GM23338 (cell line): ENCODE measurements around the gene BMF. TPM values are rescaled to one million over a fixed set of nuclear protein-coding genes. Genes with fewer than 3 reads are reported as not detected.

ENCODE experiments used
- ATAC-seq: fragments of 200-7000 bp; cut with Tn5 transposase; 3 replicates; pipeline ENCODE4 v1.9.1; 2020
- DNase-seq: peaks from one replicate; pipeline ENCODE4 v3.0.0-alpha.2; 2015; ENCODE audit warnings: low spot score
- H2AFZ ChIP-seq: fragments of 200-600 bp; sonication (generic); 2 replicates; pipeline ENCODE4 v1.8.0; 2016; ENCODE audit warnings: antibody characterized with exemption, mild to moderate bottlenecking, moderate library complexity
- H3F3A ChIP-seq: fragments of 200-600 bp; sonication (generic); replicated peaks from 2 replicates; pipeline ENCODE4 v1.8.0; 2017; ENCODE audit warnings: antibody characterized with exemption, mixed run types, low read depth
- H3K27ac ChIP-seq: fragments of 200-600 bp; sonication (generic); 2 replicates; pipeline ENCODE4 v1.6.1; 2016; ENCODE audit warnings: low read depth
- H3K27me3 ChIP-seq: fragments of 200-600 bp; sonication (generic); 2 replicates; pipeline ENCODE4 v1.8.0; 2016; ENCODE audit warnings: mild to moderate bottlenecking, mixed run types, moderate library complexity; ENCODE audit not compliant: insufficient read depth
- H3K36me3 ChIP-seq: fragments of 200-600 bp; sonication (generic); 2 replicates; pipeline ENCODE4 v1.8.0; 2016; ENCODE audit warnings: mild to moderate bottlenecking; ENCODE audit not compliant: insufficient read depth
- H3K4me1 ChIP-seq: fragments of 200-600 bp; sonication (generic); 2 replicates; pipeline ENCODE4 v1.8.0; 2016; ENCODE audit warnings: mild to moderate bottlenecking, moderate library complexity; ENCODE audit not compliant: insufficient read depth
- H3K4me2 ChIP-seq: fragments of 200-600 bp; sonication (generic); 2 replicates; pipeline ENCODE4 v1.7.1; 2017; ENCODE audit warnings: mixed run types
- H3K4me3 ChIP-seq: fragments of 200-600 bp; sonication (generic); 2 replicates; pipeline ENCODE4 v1.6.1; 2016; ENCODE audit warnings: mixed run types
- H3K79me2 ChIP-seq: fragments of 200-600 bp; sonication (generic); replicated peaks from 2 replicates; pipeline ENCODE4 v1.8.0; 2017; ENCODE audit warnings: mild to moderate bottlenecking; ENCODE audit not compliant: insufficient read depth
- H3K9me2 ChIP-seq: fragments of 200-600 bp; sonication (generic); 2 replicates; pipeline ENCODE4 v1.8.0; 2017; ENCODE audit not compliant: insufficient read depth
- H4K20me1 ChIP-seq: fragments of 200-600 bp; sonication (generic); replicated peaks from 2 replicates; pipeline ENCODE4 v1.8.0; 2017; ENCODE audit warnings: mild to moderate bottlenecking; ENCODE audit not compliant: insufficient read depth
- H3K27ac Mint-ChIP-seq: 2 replicates; pipeline ENCODE4 v1.8.0; 2020; ENCODE audit warnings: inconsistent platforms, mild to moderate bottlenecking, moderate library complexity, mixed read lengths
- H3K27me3 Mint-ChIP-seq: 3 replicates; pipeline ENCODE4 v1.8.0; 2022; ENCODE audit warnings: low read depth, mild to moderate bottlenecking, moderate library complexity, mixed read lengths, inconsistent platforms; ENCODE audit not compliant: insufficient read depth, poor library complexity
- H3K36me3 Mint-ChIP-seq: 3 replicates; pipeline ENCODE4 v1.8.0; 2021; ENCODE audit warnings: low read depth, mild to moderate bottlenecking, inconsistent platforms, moderate library complexity, mixed read lengths
- H3K4me1 Mint-ChIP-seq: 3 replicates; pipeline ENCODE4 v1.8.0; 2020; ENCODE audit warnings: mild to moderate bottlenecking, inconsistent platforms, mixed read lengths
- H3K4me3 Mint-ChIP-seq: 3 replicates; pipeline ENCODE4 v1.8.0; 2021; ENCODE audit warnings: moderate library complexity, mild to moderate bottlenecking, inconsistent platforms, mixed read lengths
- H3K9me3 Mint-ChIP-seq: 3 replicates; pipeline ENCODE4 v1.8.0; 2020; ENCODE audit warnings: moderate library complexity, mild to moderate bottlenecking, inconsistent platforms, mixed read lengths
- CTCF ChIP-seq, 2 experiments: fragments of 200-600 bp in 1 of 2; sonication (generic) in 1 of 2; conservative IDR thresholded peaks; 2 replicates each; pipeline versions ENCODE4 v1.5.1 to v1.6.1; 2016 to 2017; ENCODE audit warnings: antibody characterized with exemption in 2 of 2, low read depth in 2 of 2, mild to moderate bottlenecking in 2 of 2, moderate library complexity in 1 of 2
- ETS1 ChIP-seq: IDR thresholded peaks from 2 replicates; pipeline ENCODE4 v1.6.1; 2016; ENCODE audit warnings: antibody characterized with exemption
- EZH2 ChIP-seq: fragments of 200-600 bp; sonication (generic); IDR thresholded peaks from one replicate; pipeline ENCODE4 v1.8.0; 2017; ENCODE audit warnings: antibody characterized with exemption, mild to moderate bottlenecking, low read depth; ENCODE audit not compliant: unreplicated experiment
- EZH2phosphoT487 ChIP-seq: fragments of 200-600 bp; sonication (generic); IDR thresholded peaks from one replicate; pipeline ENCODE4 v1.8.1; 2018; ENCODE audit warnings: antibody characterized with exemption; ENCODE audit not compliant: unreplicated experiment
- NANOG ChIP-seq: IDR thresholded peaks from 2 replicates; pipeline ENCODE4 v1.6.1; 2016; ENCODE audit warnings: antibody characterized with exemption, borderline replicate concordance
- POLR2AphosphoS5 ChIP-seq: IDR thresholded peaks from 2 replicates; pipeline ENCODE4 v1.6.1; 2016; ENCODE audit warnings: antibody characterized with exemption, low read depth
- STAT1 ChIP-seq: IDR thresholded peaks from one replicate; pipeline ENCODE4 v1.6.1; 2016; ENCODE audit warnings: antibody characterized with exemption; ENCODE audit not compliant: unreplicated experiment
- ZNF114 ChIP-seq: fragments of 250-450 bp; sonication (Bioruptor Pico); IDR thresholded peaks from 2 replicates; pipeline ENCODE4 v1.5.0; 2020; ENCODE audit warnings: mild to moderate bottlenecking, moderate library complexity
- polyA plus RNA-seq: library from polyadenylated mRNA; unstranded; fragments of >200 nt; fragmentation: Nextera tagmentation; extraction: Ambion mirVana; gene quantifications from 2 replicates; pipeline ENCODE4 v1.2.1, GENCODE V29; 2016
- total RNA-seq: library from RNA; depleted of rRNA; stranded (reverse); fragments of >200 nt; shearing (Covaris generic); gene quantifications from 2 replicates; pipeline ENCODE4 v1.2.3, GENCODE V29; 2014

BMF gene
- total and polyA plus RNA-seq, 2 experiments from 2014 or later: 2.0 to 20.3 TPM

GRCh38 chr15:40095371-40096093, 13.1 kb downstream of the BMF start:
- peaks cover 63% of the 10 kb centered on the region for H3K4me1 ChIP-seq
- H4K20me1 ChIP-seq: 0 out of 2 replicates have a peak, but pooled peaks cover 3% of the 10 kb centered on the region
- no peaks in the 10 kb centered on the region for H3K79me2 ChIP-seq
- H2AFZ ChIP-seq: no peak overlapping the region
- no peaks in the 10 kb centered on the region; the same call in 1 of the 2 replicates for H3K36me3 ChIP-seq
- H3K27ac Mint-ChIP-seq: peak overlapping the region; percentile 37; the same call in 1 of the 2 replicates
- peaks cover 10% of the 10 kb centered on the region; the same call in 1 of the 2 replicates for H3F3A ChIP-seq
- H3K4me3 Mint-ChIP-seq: no peak overlapping the region; the same call in 2 of the 3 replicates
- H3K27me3 ChIP-seq: no peaks in the 10 kb centered on the region
- peaks cover 3% of the 10 kb centered on the region; the same call in 1 of the 2 replicates for H3K9me2 ChIP-seq
- H3K4me1 Mint-ChIP-seq: peaks cover 85% of the 10 kb centered on the region
- TF ChIP-seq EZH2 (no peak), STAT1 (no peak)
- peaks cover 13% of the 10 kb centered on the region for H3K27me3 Mint-ChIP-seq
- DNase-seq (no peak), ATAC-seq (no peak)
- H3K27ac ChIP-seq: no peak overlapping the region
- H3K4me2 ChIP-seq: no peak overlapping the region
- H3K36me3 Mint-ChIP-seq: peaks cover 13% of the 10 kb centered on the region
- H3K9me3 Mint-ChIP-seq: no peaks in the 10 kb centered on the region
- H3K4me3 ChIP-seq: no peak overlapping the region

GRCh38 chr15:40094156-40094555, 14.5 kb downstream of the BMF start:
- no peak for TF ChIP-seq CTCF (conservative IDR thresholded peaks at IDR 0.05; ENCODE audit: low read depth in 2 of 2)
- TF ChIP-seq ETS1: no peak
- TF ChIP-seq NANOG: no peak
- no peak for TF ChIP-seq POLR2AphosphoS5
- TF ChIP-seq ZNF114 (CRISPR knock-in tag): no peak
- no peak for TF ChIP-seq STAT1
- no peak for TF ChIP-seq EZH2phosphoT487
- Histone ChIP-seq H3K36me3 (no peaks in the 10 kb centered on the region; the same call in 1 of the 2 replicates), H3K4me1 (peaks cover 64% of the 10 kb centered on the region), H3K27me3 (no peaks in the 10 kb centered on the region), H3K4me2 (no peak overlapping the region), H3K4me3 (no peak overlapping the region), H3K27ac (no peak overlapping the region), H4K20me1 (0 out of 2 replicates have a peak, but pooled peaks cover 3% of the 10 kb centered on the region), H3K79me2 (no peaks in the 10 kb centered on the region), H2AFZ (no peak overlapping the region), H3F3A (peaks cover 15% of the 10 kb centered on the region; the same call in 1 of the 2 replicates), H3K9me2 (peaks cover 3% of the 10 kb centered on the region; the same call in 1 of the 2 replicates)
- H3K27me3 Mint-ChIP-seq: peaks cover 12% of the 10 kb centered on the region
- H3K9me3 Mint-ChIP-seq: no peaks in the 10 kb centered on the region
- DNase-seq: no peak
- no peak overlapping the region for H3K27ac Mint-ChIP-seq
- H3K4me1 Mint-ChIP-seq: peaks cover 87% of the 10 kb centered on the region
- no peak for ATAC-seq
- H3K36me3 Mint-ChIP-seq: peaks cover 21% of the 10 kb centered on the region
- no peak overlapping the region for H3K4me3 Mint-ChIP-seq
